Neuron (in vitro differentiated cells): ENCODE data around the gene RPP40.

Experiments
- H2AFZ ChIP-seq: one replicate; pipeline ENCODE4 v1.6.1; 2013; ENCODE audit warnings: low read depth, mild to moderate bottlenecking, inconsistent platforms, low read length, moderate library complexity
- H3K27me3 ChIP-seq: one replicate; pipeline ENCODE4 v1.6.1; 2013; ENCODE audit warnings: low read length; ENCODE audit not compliant: insufficient read depth
- H3K36me3 ChIP-seq: one replicate; pipeline ENCODE4 v1.6.1; 2013; ENCODE audit warnings: low read length; ENCODE audit not compliant: insufficient read depth
- H3K4me1 ChIP-seq: one replicate; pipeline ENCODE4 v1.6.1; 2013; ENCODE audit warnings: low read length; ENCODE audit not compliant: insufficient read depth
- H3K4me3 ChIP-seq: 2 replicates; pipeline ENCODE4 v1.5.1; 2013; ENCODE audit warnings: mild to moderate bottlenecking, low read length, moderate library complexity
- H3K9me3 ChIP-seq: one replicate; pipeline ENCODE4 v1.6.1; 2013; ENCODE audit warnings: low read length

RPP40 gene

DNA sequence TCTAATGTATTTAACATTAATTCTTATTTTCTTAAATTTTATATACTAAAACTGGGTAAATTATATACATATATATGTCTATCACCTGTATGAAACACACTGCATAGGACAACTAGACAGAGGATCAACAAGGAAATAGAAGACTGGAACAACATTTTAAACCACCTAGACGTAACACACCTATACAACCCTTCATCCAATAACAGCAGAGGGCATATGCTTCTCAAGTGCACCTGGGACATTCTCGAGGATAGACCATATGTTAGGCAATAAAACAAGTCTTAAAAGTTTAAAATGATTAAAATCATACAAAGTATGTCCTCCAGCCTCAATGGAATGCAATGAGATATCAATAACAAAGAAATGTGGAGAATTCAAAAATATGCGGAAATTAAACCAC, 45.2 kb downstream of the RPP40 start:
- Histone ChIP-seq H2AFZ (no peak overlapping the region), H3K4me1 (no peaks in the 10 kb centered on the region), H3K9me3 (no peaks in the 10 kb centered on the region), H3K27me3 (no peaks in the 10 kb centered on the region), H3K4me3 (no peak overlapping the region), H3K36me3 (peaks cover 5% of the 10 kb centered on the region)

DNA sequence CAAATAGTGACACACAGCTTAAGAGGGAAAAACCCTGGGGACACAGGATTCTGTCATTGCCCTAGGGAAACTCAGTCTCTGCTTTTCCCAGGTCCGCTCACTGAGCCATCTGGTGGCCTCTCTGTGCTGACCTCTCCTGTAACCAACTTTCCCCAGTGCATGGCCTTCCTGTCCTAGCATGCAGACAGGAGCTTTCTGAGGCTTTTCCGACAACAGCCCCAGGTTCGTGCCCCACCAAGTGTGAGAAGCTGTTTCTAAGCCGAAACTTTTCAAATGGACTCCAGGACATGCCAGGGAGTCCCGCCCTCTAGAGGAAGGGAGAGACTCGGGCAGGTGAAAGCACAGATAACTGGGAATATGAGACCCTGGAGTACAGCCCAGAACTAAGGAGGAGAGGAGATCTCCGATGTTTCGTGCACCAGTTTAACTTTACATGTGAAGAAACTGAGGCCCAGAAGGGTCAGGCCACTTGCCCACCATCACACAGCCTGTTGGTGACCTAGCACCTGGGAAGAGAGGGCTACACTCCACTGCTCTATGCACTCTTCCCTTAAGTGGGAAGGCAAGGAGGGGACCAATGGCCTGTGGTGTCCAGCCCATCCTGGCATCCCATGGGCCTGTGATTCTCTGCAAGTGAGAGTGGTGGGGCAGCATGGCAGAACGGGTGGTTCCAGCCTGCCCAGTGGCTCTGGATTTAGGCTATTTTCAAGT, 46.2 kb downstream of the RPP40 start:
- no peaks in the 10 kb centered on the region for H3K27me3 ChIP-seq
- H3K36me3 ChIP-seq = peaks cover 7% of the 10 kb centered on the region
- no peak overlapping the region for H3K4me3 ChIP-seq
- H2AFZ ChIP-seq = no peak overlapping the region
- H3K9me3 ChIP-seq = no peaks in the 10 kb centered on the region
- no peaks in the 10 kb centered on the region for H3K4me1 ChIP-seq

DNA sequence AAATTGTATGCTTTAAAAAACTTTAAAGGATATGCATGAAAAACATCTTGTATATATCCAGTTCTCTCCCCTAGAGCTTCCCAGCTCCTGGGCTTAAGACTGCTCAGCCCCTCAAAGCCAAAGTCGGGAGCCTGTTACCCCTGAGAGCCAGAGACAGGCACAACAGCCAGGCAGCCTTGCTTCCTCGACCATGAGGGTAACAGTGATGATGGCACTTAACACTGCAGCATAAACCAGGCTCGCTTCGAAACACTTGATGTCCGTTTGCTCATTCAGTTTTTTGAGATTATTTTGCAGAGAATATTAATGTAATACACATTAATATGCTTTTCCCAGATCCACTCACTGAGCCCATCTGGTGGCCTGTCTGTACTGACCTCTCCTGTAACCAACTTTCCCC, 47.2 kb downstream of the RPP40 start:
- H3K36me3 ChIP-seq = peaks cover 12% of the 10 kb centered on the region
- H2AFZ ChIP-seq = no peak overlapping the region
- H3K9me3 ChIP-seq = no peaks in the 10 kb centered on the region
- H3K4me1 ChIP-seq = no peaks in the 10 kb centered on the region
- H3K4me3 ChIP-seq = no peak overlapping the region
- no peaks in the 10 kb centered on the region for H3K27me3 ChIP-seq

DNA sequence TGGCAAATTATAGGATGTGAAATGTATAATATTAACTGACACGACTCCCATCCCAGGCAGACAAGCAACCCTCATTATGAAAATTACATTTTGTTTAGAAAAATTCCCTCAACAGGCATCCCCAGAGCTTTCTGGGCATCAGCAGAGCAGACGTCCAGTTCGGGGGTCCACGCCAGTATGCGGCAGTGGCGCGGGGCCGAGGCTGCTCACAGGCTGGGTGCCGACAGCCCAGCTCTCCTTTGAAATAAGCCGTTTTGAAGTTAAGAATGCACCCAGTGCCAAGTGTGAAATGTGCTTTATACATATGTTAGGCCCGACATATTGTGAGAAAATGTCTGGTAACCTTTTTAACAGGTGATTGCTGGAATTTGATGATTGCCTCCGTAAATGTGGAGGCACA, 50.4 kb downstream of the RPP40 start:
- Histone ChIP-seq H3K27me3 (no peaks in the 10 kb centered on the region), H3K9me3 (peaks cover 6% of the 10 kb centered on the region), H3K36me3 (peaks cover 14% of the 10 kb centered on the region), H3K4me3 (no peak overlapping the region), H2AFZ (no peak overlapping the region), H3K4me1 (peaks cover 10% of the 10 kb centered on the region)

DNA sequence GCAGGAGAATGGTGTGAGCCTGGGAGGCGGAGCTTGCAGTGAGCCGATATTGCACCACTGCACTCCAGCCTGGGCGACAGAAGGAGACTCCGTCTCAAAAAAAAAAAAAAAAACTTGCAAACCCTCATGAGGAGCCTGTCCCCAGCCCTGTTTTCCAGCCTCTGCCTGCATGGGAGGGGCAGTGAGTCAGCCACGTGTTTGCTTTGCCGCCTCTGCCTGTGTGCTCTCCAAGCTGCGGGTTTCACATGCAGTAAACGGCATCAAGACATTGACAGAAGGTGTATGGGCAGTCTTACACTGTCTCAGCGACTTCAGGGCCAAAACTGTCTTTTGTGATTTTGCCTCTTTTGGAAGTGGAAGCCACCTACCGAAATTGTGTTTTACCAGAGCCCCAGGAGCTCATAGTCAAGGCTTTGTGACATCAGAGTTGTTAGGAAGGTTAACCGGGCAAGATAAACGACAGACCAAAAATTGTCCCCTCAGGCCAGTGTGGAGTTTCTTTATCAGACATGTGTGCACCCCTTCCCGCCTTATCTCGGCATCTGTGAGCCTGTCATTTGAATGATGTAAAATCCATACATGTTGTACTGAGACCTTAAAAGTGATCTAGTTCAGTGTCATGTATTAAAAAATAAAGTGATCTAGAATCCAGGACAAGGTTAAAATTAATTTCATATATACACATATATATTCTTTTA, 52.9 kb downstream of the RPP40 start:
- Histone ChIP-seq H3K4me1 (peaks cover 17% of the 10 kb centered on the region), H3K9me3 (peaks cover 6% of the 10 kb centered on the region), H2AFZ (no peak overlapping the region), H3K27me3 (no peaks in the 10 kb centered on the region), H3K36me3 (peaks cover 17% of the 10 kb centered on the region), H3K4me3 (no peak overlapping the region)

DNA sequence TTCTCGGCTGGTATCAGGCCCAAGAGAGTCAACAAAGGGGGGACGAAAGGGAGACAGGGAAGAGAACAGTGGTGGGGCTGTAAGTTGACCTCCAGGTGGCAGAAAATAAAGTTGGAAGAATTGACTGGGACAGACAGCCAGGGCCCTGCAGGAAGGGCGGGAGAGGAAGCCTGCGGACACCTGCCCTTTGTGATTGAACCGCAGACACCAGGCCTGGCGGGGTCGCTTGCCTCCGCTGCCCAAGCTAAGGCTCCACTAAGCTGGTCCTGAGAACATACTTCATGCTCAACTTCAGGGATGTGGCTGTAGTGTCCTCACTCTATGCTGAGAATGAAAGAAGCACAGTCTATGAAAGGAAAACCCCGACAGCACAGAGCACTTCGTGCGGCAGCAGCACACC, 53.8 kb downstream of the RPP40 start:
- H3K9me3 ChIP-seq = peaks cover 6% of the 10 kb centered on the region
- peaks cover 19% of the 10 kb centered on the region for H3K36me3 ChIP-seq
- H2AFZ ChIP-seq = no peak overlapping the region
- no peak overlapping the region for H3K4me3 ChIP-seq
- H3K27me3 ChIP-seq = no peaks in the 10 kb centered on the region
- peaks cover 17% of the 10 kb centered on the region for H3K4me1 ChIP-seq

DNA sequence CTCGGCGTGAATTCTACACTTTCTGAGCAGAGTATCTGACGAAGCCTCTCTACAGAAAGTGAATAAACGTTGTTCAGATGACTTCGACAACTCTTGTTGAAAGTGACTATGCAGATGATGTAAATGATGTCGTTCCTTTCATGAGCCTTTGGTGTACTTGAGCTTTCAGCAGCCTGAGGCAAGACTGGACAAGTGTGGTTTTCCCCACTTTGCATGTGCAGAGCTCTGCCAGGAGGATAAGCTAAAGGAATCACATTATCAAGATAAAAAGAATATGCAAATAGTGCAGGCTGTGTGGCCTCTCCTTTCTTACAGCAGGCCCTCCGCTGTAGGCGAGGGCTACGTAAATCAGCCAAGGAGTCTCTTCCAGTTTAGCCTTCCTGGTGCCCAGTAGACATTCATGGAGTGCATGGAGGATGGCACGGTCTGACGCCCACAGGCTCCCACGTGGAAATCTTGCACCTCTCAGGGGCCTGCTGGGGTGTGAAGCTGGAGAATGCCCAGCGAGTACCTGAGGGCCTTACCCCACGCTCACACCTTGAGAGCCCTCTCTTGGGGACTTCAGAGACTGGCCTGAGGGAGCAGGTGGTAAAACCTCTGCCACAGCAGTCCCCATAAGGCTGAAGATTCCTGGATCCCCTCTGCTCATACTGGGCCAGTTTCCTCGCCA, 54.9 kb downstream of the RPP40 start:
- no peaks in the 10 kb centered on the region for H3K27me3 ChIP-seq
- H2AFZ ChIP-seq = no peak overlapping the region
- peaks cover 17% of the 10 kb centered on the region for H3K4me1 ChIP-seq
- no peak overlapping the region for H3K4me3 ChIP-seq
- peaks cover 28% of the 10 kb centered on the region for H3K36me3 ChIP-seq
- peaks cover 6% of the 10 kb centered on the region for H3K9me3 ChIP-seq

DNA sequence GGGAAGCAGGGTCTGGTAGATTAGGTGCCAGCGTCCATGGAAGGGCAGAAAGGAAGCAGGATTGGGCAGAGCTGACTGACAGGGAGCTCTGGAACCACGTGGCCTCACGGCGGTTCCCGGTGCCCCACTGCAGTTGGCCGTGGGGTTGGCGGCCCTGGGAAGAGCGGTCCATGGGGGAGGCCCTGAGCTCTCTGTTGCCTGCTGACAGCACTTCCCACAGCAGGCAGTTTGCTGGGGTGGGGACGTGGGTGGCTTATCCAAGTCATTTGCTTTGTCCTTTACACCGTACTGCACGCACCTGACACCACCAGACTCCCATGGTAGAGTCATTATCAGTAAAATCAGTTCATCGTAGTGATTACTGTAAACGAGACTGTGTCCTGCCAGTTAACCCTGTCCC, 56.1 kb downstream of the RPP40 start:
- Histone ChIP-seq H3K9me3 (peaks cover 6% of the 10 kb centered on the region), H3K36me3 (peaks cover 25% of the 10 kb centered on the region)

DNA sequence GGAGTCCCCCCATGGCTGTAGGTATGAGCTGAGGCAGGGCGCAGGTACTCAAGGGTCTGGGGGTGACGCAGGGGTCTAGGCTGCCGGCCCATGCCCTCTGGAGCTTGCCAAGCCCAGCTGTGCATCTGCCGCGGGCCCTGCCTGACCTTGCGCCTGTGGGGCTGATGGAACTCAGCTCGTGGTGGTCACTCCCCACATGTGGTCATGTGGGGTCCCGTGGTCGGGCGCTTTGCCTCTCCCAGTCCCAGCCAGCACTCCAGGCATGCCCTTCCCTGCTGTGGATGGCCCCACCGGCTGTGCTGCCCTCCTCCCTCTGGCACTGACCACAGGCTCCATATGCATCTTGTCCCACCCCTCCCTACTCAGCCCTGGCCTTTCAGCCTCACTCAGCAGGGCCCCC, 57.3 kb downstream of the RPP40 start:
- Histone ChIP-seq H3K36me3 (peaks cover 21% of the 10 kb centered on the region), H3K27me3 (no peaks in the 10 kb centered on the region), H3K4me3 (no peak overlapping the region), H3K4me1 (peaks cover 24% of the 10 kb centered on the region), H2AFZ (no peak overlapping the region), H3K9me3 (peaks cover 6% of the 10 kb centered on the region)

More for the DNA sequence above, 56.1 kb downstream of the RPP40 start:
- no peaks in the 10 kb centered on the region for H3K27me3 ChIP-seq
- no peak overlapping the region for H2AFZ ChIP-seq
- H3K4me1 ChIP-seq = peaks cover 17% of the 10 kb centered on the region
- no peak overlapping the region for H3K4me3 ChIP-seq
